Activated CD4-positive, alpha-beta memory T cell treated with anti-CD3 and anti-CD28 coated beads, Interleukin-2, amount 10 ng/mL, durations not matched to agents 7 days and 5 days (primary cell): Measurements from ENCODE around the gene CACNA1S. TPM values are rescaled to one million over a fixed set of nuclear protein-coding genes. Genes with fewer than 3 reads are reported as not detected.

Source experiments
- total RNA-seq, 2 experiments: library from RNA; stranded (reverse); gene quantifications; one replicate each; pipeline ENCODE4 v1.2.3, GENCODE V29; 2021

Gene CACNA1S
- total RNA-seq, 2 experiments from 2014 or later = not detected

Other genes with a start within 250 kb of the CACNA1S start
- gene GPR25, start 239.4 kb downstream of the CACNA1S start, total RNA-seq = under 1 TPM in 1 of 2 experiments, not detected in 1; 0.25 TPM
- under 1 TPM in 1 of 2 experiments, not detected in 1; 0.45 TPM for gene INAVA, start 217.5 kb downstream of the CACNA1S start, total RNA-seq
- gene KIF21B, start 88.7 kb downstream of the CACNA1S start, total RNA-seq = 100 to 1,000 TPM; 175 to 180 TPM
- gene ASCL5, start 14.8 kb upstream of the CACNA1S start, total RNA-seq = not detected
- 10 to 100 TPM; 16.8 to 19.8 TPM for gene TMEM9, start 42.0 kb upstream of the CACNA1S start, total RNA-seq
- not detected for gene IGFN1, start 78.4 kb upstream of the CACNA1S start, total RNA-seq
- gene PKP1, start 171.1 kb upstream of the CACNA1S start, total RNA-seq = not detected